Mucosa of rectum (tissue), 2 donors: ENCODE results near the gene SLC6A19.

Experiments
- H3K27ac ChIP-seq, 2 donors: one replicate each; pipeline ENCODE4 v1.7.0; 2013; ENCODE audit warnings: inconsistent platforms in 2 of 2, low read depth in 2 of 2, low read length in 2 of 2
- H3K27me3 ChIP-seq, 2 donors: one replicate each; pipeline ENCODE4 v1.7.0; 2013; ENCODE audit warnings: low read length in 2 of 2; ENCODE audit not compliant: control insufficient read depth in 2 of 2, insufficient read depth in 2 of 2
- H3K36me3 ChIP-seq, 2 donors: one replicate each; pipeline ENCODE4 v1.7.0; 2013; ENCODE audit warnings: low read length in 2 of 2; ENCODE audit not compliant: control insufficient read depth in 2 of 2, insufficient read depth in 2 of 2
- H3K4me1 ChIP-seq, 2 donors: one replicate each; pipeline ENCODE4 v1.7.0; 2013; ENCODE audit warnings: low read length in 2 of 2, mild to moderate bottlenecking in 1 of 2; ENCODE audit not compliant: control insufficient read depth in 2 of 2, insufficient read depth in 2 of 2
- H3K4me3 ChIP-seq, 2 donors: one replicate each; pipeline ENCODE4 v1.7.0; 2013; ENCODE audit warnings: low read length in 2 of 2
- H3K9ac ChIP-seq, 2 donors: one replicate each; pipeline ENCODE4 v1.7.0; 2013; ENCODE audit warnings: low read length in 2 of 2, low read depth in 1 of 2, mild to moderate bottlenecking in 1 of 2
- H3K9me3 ChIP-seq, 2 donors: one replicate each; pipeline ENCODE4 v1.7.0; 2013; ENCODE audit warnings: low read length in 2 of 2; ENCODE audit not compliant: control insufficient read depth in 2 of 2
- donor health status: healthy.
- donor health status: Normal muscosa, but diverticular disease.

SLC6A19 gene

GRCh38 chr5:1192971-1193590, 8.3 kb upstream of the SLC6A19 start:
- Histone ChIP-seq H3K4me3 (no peak overlapping the region), H3K27me3 (peaks cover 0 to 5% of the 10 kb centered on the region in 2 donors), H3K27ac (no peak overlapping the region), H3K36me3 (no peaks in the 10 kb centered on the region), H3K4me1 (peaks cover under 1% of the 10 kb centered on the region in 2 donors), H3K9ac (no peak overlapping the region), H3K9me3 (no peaks in the 10 kb centered on the region)

GRCh38 chr5:1193591-1193985, 7.8 kb upstream of the SLC6A19 start:
- H3K4me3 ChIP-seq: no peak overlapping the region
- no peaks in the 10 kb centered on the region for H3K36me3 ChIP-seq
- no peak overlapping the region for H3K9ac ChIP-seq
- no peaks in the 10 kb centered on the region for H3K4me1 ChIP-seq
- H3K9me3 ChIP-seq: no peaks in the 10 kb centered on the region
- peaks cover 0 to 7% of the 10 kb centered on the region in 2 donors for H3K27me3 ChIP-seq
- no peak overlapping the region for H3K27ac ChIP-seq

- no peak overlapping the region for H3K4me3 ChIP-seq
- H3K4me1 ChIP-seq: no peaks in the 10 kb centered on the region
- no peak overlapping the region for H3K9ac ChIP-seq
- no peaks in the 10 kb centered on the region for H3K9me3 ChIP-seq
- no peaks in the 10 kb centered on the region for H3K36me3 ChIP-seq
- no peak overlapping the region for H3K27ac ChIP-seq
- H3K27me3 ChIP-seq: peaks cover 0 to 9% of the 10 kb centered on the region in 2 donors
Observed at GRCh38 chr5:1194378-1194777, 7.0 kb upstream of the SLC6A19 start.

GRCh38 chr5:1195439-1195838, 6.0 kb upstream of the SLC6A19 start:
- Histone ChIP-seq H3K27me3 (peaks cover 4 to 11% of the 10 kb centered on the region in 2 donors), H3K9ac (no peak overlapping the region), H3K4me3 (no peak overlapping the region), H3K27ac (no peak overlapping the region), H3K4me1 (peaks cover 0 to 3% of the 10 kb centered on the region in 2 donors), H3K36me3 (no peaks in the 10 kb centered on the region), H3K9me3 (no peaks in the 10 kb centered on the region)

- no peak overlapping the region for H3K9ac ChIP-seq
- H3K9me3 ChIP-seq: no peaks in the 10 kb centered on the region
- H3K27ac ChIP-seq: no peak overlapping the region
- H3K27me3 ChIP-seq: peaks cover 9 to 14% of the 10 kb centered on the region in 2 donors
- no peaks in the 10 kb centered on the region for H3K36me3 ChIP-seq
- no peak overlapping the region for H3K4me3 ChIP-seq
- peaks cover 0 to 4% of the 10 kb centered on the region in 2 donors for H3K4me1 ChIP-seq
Observed at GRCh38 chr5:1195916-1196315, 5.5 kb upstream of the SLC6A19 start.

- Histone ChIP-seq H3K4me3 (no peak overlapping the region), H3K27ac (no peak overlapping the region), H3K4me1 (peaks cover 0 to 7% of the 10 kb centered on the region in 2 donors), H3K9ac (no peak overlapping the region), H3K36me3 (no peaks in the 10 kb centered on the region), H3K27me3 (peaks cover 10 to 14% of the 10 kb centered on the region in 2 donors), H3K9me3 (no peaks in the 10 kb centered on the region)
Observed at GRCh38 chr5:1196562-1196961, 4.8 kb upstream of the SLC6A19 start.

- Histone ChIP-seq H3K9me3 (no peaks in the 10 kb centered on the region), H3K9ac (no peak overlapping the region), H3K4me1 (peaks cover 0 to 7% of the 10 kb centered on the region in 2 donors), H3K36me3 (no peaks in the 10 kb centered on the region), H3K27ac (no peak overlapping the region), H3K27me3 (peaks cover 10 to 14% of the 10 kb centered on the region in 2 donors), H3K4me3 (no peak overlapping the region)
Observed at GRCh38 chr5:1197876-1198666, 3.3 kb upstream of the SLC6A19 start.

- Histone ChIP-seq H3K27me3 (peaks cover 10 to 14% of the 10 kb centered on the region in 2 donors), H3K36me3 (no peaks in the 10 kb centered on the region), H3K4me3 (no peak overlapping the region), H3K4me1 (peaks cover 0 to 7% of the 10 kb centered on the region in 2 donors), H3K9ac (no peak overlapping the region), H3K27ac (no peak overlapping the region), H3K9me3 (no peaks in the 10 kb centered on the region)
Observed at GRCh38 chr5:1199340-1199648, 2.1 kb upstream of the SLC6A19 start.

- Histone ChIP-seq H3K27me3 (peaks cover 10 to 14% of the 10 kb centered on the region in 2 donors), H3K9me3 (no peaks in the 10 kb centered on the region), H3K4me3 (no peak overlapping the region), H3K4me1 (peaks cover 0 to 11% of the 10 kb centered on the region in 2 donors), H3K27ac (no peak overlapping the region), H3K9ac (no peak overlapping the region), H3K36me3 (no peaks in the 10 kb centered on the region)
Observed at GRCh38 chr5:1199649-1200494, 1.5 kb upstream of the SLC6A19 start.
